22Rv1 (cell line): ENCODE data around the gene MTIF3.

Experiments
- ZFX ChIP-seq: fragments of 450-650 bp; IDR thresholded peaks from 2 replicates; pipeline ENCODE4 v1.6.1; 2017; ENCODE audit warnings: antibody characterized with exemption, borderline replicate concordance
- TF ChIP-seq, protein P1 (sequence below): fragments of 450-650 bp; IDR thresholded peaks from 2 replicates; pipeline ENCODE4 v1.5.1; 2017; ENCODE audit warnings: mild to moderate bottlenecking

DNA sequence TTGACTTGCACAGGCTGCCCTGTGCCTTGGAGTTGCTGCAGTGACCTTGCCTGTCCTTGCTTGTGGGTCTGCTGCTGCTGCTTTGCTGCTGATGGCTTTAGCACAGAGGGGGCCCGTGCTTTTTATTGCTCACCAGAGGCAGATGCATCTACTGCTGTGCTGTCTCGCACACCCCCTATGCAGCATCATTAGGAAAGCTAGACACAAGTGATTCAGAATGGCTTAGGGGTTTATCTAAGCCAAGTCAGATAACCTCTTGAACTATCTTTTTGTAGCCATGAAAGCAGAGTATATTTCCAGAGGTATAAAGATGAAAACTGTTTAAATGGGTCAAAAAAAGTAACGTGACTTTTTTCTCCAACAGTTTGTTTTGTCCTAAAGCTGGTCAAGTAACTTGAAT is 18.2 kb downstream of the MTIF3 start:
- TF ChIP-seq, protein P1, sequence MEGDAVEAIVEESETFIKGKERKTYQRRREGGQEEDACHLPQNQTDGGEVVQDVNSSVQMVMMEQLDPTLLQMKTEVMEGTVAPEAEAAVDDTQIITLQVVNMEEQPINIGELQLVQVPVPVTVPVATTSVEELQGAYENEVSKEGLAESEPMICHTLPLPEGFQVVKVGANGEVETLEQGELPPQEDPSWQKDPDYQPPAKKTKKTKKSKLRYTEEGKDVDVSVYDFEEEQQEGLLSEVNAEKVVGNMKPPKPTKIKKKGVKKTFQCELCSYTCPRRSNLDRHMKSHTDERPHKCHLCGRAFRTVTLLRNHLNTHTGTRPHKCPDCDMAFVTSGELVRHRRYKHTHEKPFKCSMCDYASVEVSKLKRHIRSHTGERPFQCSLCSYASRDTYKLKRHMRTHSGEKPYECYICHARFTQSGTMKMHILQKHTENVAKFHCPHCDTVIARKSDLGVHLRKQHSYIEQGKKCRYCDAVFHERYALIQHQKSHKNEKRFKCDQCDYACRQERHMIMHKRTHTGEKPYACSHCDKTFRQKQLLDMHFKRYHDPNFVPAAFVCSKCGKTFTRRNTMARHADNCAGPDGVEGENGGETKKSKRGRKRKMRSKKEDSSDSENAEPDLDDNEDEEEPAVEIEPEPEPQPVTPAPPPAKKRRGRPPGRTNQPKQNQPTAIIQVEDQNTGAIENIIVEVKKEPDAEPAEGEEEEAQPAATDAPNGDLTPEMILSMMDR: no peak
- no peak for TF ChIP-seq ZFX
